ENCODE measurements around the gene METTL3. TPM values are rescaled to one million over a fixed set of nuclear protein-coding genes. Genes with fewer than 3 reads are reported as not detected.

Gene METTL3
- total and polyA plus RNA-seq, 2 of the 13 experiments (the other 11 are each of a cell fraction or from before 2014, with no cell fraction given), result 123 to 130 TPM

GRCh38 chr14:21510735-21511657, at the start of gene METTL3 (continued):
- TF ChIP-seq, protein P1, sequence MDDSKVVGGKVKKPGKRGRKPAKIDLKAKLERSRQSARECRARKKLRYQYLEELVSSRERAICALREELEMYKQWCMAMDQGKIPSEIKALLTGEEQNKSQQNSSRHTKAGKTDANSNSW (CRISPR knock-in tag; IDR thresholded peaks at IDR 0.05; ENCODE audit: borderline replicate concordance), result peak; percentile 80; the same call in 1 of the 2 replicates
- TF ChIP-seq RFXANK (CRISPR knock-in tag; IDR thresholded peaks at IDR 0.05) (peak; percentile 86), SIN3B (IDR thresholded peaks at IDR 0.05; ENCODE audit: low read length) (peak; percentile 94), ZNF746 (CRISPR knock-in tag; IDR thresholded peaks at IDR 0.05) (peak; percentile 70), YY1 (IDR thresholded peaks at IDR 0.05; ENCODE audit: insufficient read depth, insufficient replicate concordance, low read depth, low read length) (peak; percentile 100), STAT6 (CRISPR knock-in tag; IDR thresholded peaks at IDR 0.05; ENCODE audit: borderline replicate concordance) (no peak; the same call in 1 of the 2 replicates), TBL1XR1 (IDR thresholded peaks at IDR 0.05; ENCODE audit: borderline replicate concordance, low read length, partially characterized antibody) (peak; percentile 65), MAFF (IDR thresholded peaks at IDR 0.05; ENCODE audit: low read depth, low read length) (peak; percentile 79), ZNF607 (CRISPR knock-in tag; IDR thresholded peaks at IDR 0.05; ENCODE audit: borderline replicate concordance) (no peak; the same call in none of the 2 replicates), THAP11 (CRISPR knock-in tag; IDR thresholded peaks at IDR 0.05) (peak; percentile 97), POLR2G (IDR thresholded peaks at IDR 0.05; ENCODE audit: low read depth, low read length) (peak; percentile 97), TCF12 (IDR thresholded peaks at IDR 0.05) (no peak), TCF12 (CRISPR knock-in tag; IDR thresholded peaks at IDR 0.05) (peak; percentile 74; the same call in 1 of the 2 replicates), FOSL2 (CRISPR knock-in tag; IDR thresholded peaks at IDR 0.05) (peak; percentile 82), ZFP36L1 (CRISPR knock-in tag; IDR thresholded peaks at IDR 0.05) (peak; percentile 93), RCOR2 (CRISPR knock-in tag; IDR thresholded peaks at IDR 0.05) (no peak; the same call in 1 of the 2 replicates), U2AF1 (optimal IDR thresholded peaks at IDR 0.05; ENCODE audit: low read depth, low read length) (peak; percentile 3), ZFP82 (CRISPR knock-in tag; IDR thresholded peaks at IDR 0.05; ENCODE audit: borderline replicate concordance) (no peak), SCMH1 (CRISPR knock-in tag; IDR thresholded peaks at IDR 0.05; ENCODE audit: borderline replicate concordance) (no peak), CBFB (CRISPR knock-in tag; IDR thresholded peaks at IDR 0.05) (peak; percentile 85), E2F2 (CRISPR knock-in tag; IDR thresholded peaks at IDR 0.05; ENCODE audit: borderline replicate concordance) (peak; percentile 23; the same call in 1 of the 2 replicates), ZMAT3 (CRISPR knock-in tag; conservative IDR thresholded peaks at IDR 0.05) (peak; percentile 93), RORA (CRISPR knock-in tag; IDR thresholded peaks at IDR 0.05) (no peak), EEA1 (CRISPR knock-in tag; IDR thresholded peaks at IDR 0.05; ENCODE audit: borderline replicate concordance) (peak; percentile 69; the same call in 1 of the 2 replicates)
- TF ChIP-seq, protein P2, sequence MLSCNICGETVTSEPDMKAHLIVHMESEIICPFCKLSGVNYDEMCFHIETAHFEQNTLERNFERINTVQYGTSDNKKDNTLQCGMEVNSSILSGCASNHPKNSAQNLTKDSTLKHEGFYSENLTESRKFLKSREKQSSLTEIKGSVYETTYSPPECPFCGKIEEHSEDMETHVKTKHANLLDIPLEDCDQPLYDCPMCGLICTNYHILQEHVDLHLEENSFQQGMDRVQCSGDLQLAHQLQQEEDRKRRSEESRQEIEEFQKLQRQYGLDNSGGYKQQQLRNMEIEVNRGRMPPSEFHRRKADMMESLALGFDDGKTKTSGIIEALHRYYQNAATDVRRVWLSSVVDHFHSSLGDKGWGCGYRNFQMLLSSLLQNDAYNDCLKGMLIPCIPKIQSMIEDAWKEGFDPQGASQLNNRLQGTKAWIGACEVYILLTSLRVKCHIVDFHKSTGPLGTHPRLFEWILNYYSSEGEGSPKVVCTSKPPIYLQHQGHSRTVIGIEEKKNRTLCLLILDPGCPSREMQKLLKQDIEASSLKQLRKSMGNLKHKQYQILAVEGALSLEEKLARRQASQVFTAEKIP (CRISPR knock-in tag; IDR thresholded peaks at IDR 0.05; ENCODE audit: borderline replicate concordance), result no peak
